HEK293 (cell line): ENCODE measurements around the gene VWA3B.

Experiments used
- CTCF ChIP-seq: fragments of 450-650 bp; formaldehyde crosslinking; IDR thresholded peaks from 2 replicates; pipeline ENCODE4 v1.5.1; 2016; ENCODE audit warnings: missing biosample characterization, missing genetic modification characterization
- KLF1 ChIP-seq: fragments of 450-650 bp; formaldehyde crosslinking; IDR thresholded peaks from 2 replicates; pipeline ENCODE4 v1.5.1; 2016; ENCODE audit warnings: missing biosample characterization, missing genetic modification characterization
- SCRT2 ChIP-seq: fragments of 450-650 bp; formaldehyde crosslinking; IDR thresholded peaks from 2 replicates; pipeline ENCODE4 v1.5.1; 2016; ENCODE audit warnings: missing biosample characterization, missing genetic modification characterization
- ZBTB17 ChIP-seq: fragments of 450-650 bp; formaldehyde crosslinking; IDR thresholded peaks from 2 replicates; pipeline ENCODE4 v1.5.1; 2016; ENCODE audit warnings: missing biosample characterization, missing genetic modification characterization
- ZFP3 ChIP-seq: fragments of 450-650 bp; formaldehyde crosslinking; IDR thresholded peaks from 2 replicates; pipeline ENCODE4 v1.5.1; 2016; ENCODE audit warnings: low read depth, missing biosample characterization, missing genetic modification characterization
- ZNF302 ChIP-seq: fragments of 450-650 bp; formaldehyde crosslinking; IDR thresholded peaks from 2 replicates; pipeline ENCODE4 v1.5.1; 2016; ENCODE audit warnings: missing biosample characterization, missing genetic modification characterization, low read depth
- ZNF670 ChIP-seq: fragments of 450-650 bp; formaldehyde crosslinking; IDR thresholded peaks from 2 replicates; pipeline ENCODE4 v1.5.1; 2016; ENCODE audit warnings: missing biosample characterization, missing genetic modification characterization, low read depth
- TF ChIP-seq, protein P1 (sequence below): fragments of 450-650 bp; formaldehyde crosslinking; optimal IDR thresholded peaks from 2 replicates; pipeline ENCODE3; 2016; ENCODE audit warnings: missing biosample characterization, mild to moderate bottlenecking, missing genetic modification characterization
- TF ChIP-seq, protein P2 (sequence below): fragments of 450-650 bp; formaldehyde crosslinking; IDR thresholded peaks from 2 replicates; pipeline ENCODE4 v1.5.1; 2016; ENCODE audit warnings: missing biosample characterization, missing genetic modification characterization

- TF ChIP-seq ZNF302 (tag by site-specific recombination) (no peak), CTCF (tag by site-specific recombination) (no peak), ZNF670 (no peak), ZFP3 (tag by site-specific recombination) (no peak), KLF1 (no peak), SCRT2 (no peak), ZBTB17 (no peak)
- TF ChIP-seq, protein P1, sequence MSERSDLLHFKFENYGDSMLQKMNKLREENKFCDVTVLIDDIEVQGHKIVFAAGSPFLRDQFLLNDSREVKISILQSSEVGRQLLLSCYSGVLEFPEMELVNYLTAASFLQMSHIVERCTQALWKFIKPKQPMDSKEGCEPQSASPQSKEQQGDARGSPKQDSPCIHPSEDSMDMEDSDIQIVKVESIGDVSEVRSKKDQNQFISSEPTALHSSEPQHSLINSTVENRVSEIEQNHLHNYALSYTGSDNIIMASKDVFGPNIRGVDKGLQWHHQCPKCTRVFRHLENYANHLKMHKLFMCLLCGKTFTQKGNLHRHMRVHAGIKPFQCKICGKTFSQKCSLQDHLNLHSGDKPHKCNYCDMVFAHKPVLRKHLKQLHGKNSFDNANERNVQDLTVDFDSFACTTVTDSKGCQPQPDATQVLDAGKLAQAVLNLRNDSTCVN (tag by site-specific recombination): no peak
- TF ChIP-seq, protein P2, sequence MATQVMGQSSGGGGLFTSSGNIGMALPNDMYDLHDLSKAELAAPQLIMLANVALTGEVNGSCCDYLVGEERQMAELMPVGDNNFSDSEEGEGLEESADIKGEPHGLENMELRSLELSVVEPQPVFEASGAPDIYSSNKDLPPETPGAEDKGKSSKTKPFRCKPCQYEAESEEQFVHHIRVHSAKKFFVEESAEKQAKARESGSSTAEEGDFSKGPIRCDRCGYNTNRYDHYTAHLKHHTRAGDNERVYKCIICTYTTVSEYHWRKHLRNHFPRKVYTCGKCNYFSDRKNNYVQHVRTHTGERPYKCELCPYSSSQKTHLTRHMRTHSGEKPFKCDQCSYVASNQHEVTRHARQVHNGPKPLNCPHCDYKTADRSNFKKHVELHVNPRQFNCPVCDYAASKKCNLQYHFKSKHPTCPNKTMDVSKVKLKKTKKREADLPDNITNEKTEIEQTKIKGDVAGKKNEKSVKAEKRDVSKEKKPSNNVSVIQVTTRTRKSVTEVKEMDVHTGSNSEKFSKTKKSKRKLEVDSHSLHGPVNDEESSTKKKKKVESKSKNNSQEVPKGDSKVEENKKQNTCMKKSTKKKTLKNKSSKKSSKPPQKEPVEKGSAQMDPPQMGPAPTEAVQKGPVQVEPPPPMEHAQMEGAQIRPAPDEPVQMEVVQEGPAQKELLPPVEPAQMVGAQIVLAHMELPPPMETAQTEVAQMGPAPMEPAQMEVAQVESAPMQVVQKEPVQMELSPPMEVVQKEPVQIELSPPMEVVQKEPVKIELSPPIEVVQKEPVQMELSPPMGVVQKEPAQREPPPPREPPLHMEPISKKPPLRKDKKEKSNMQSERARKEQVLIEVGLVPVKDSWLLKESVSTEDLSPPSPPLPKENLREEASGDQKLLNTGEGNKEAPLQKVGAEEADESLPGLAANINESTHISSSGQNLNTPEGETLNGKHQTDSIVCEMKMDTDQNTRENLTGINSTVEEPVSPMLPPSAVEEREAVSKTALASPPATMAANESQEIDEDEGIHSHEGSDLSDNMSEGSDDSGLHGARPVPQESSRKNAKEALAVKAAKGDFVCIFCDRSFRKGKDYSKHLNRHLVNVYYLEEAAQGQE: no peak
Observed at GRCh38 chr2:98269830-98270229, 182.9 kb downstream of the VWA3B start.
